GM19023 (cell line): Measurements from ENCODE around the gene MYH7B.

Experiments used
- ATAC-seq: cut with Tn5 transposase; IDR thresholded peaks from one replicate; pipeline ENCODE4 v1.9.1; 2021; ENCODE audit warnings: mild to moderate bottlenecking, moderate library complexity; ENCODE audit not compliant: unreplicated experiment

Gene MYH7B

DNA sequence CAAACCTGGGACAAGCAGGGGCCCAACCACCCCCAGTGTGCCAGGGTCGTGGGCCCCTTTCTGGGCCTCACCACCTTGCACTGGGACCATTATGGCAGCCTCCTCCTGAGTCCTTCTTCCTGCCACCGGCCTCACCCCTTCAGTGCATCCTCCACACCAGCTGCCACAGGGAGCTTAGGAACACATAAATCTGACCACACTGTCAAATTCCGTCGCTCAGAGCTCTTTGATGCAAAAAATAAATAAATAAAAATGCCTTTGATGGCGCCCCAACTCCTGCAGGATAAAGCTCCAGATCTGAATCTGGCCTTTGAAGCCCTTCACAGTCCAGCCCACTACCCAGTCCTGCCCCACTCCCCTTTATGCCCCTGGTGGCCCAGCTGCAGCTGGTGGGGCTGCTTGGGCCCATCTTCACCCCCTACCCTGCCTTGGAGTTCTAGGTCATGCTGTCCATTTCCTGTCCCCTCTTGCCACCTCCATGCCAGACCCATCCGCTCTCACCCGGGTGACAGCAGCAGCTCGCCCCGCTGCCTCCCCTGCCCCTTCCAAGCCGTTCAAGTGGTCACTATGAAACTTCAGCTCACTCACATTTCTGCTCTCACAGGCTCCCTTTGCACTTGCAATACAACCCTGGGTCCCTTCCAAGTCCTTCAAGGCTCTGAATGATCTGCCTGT lies 16.0 kb downstream of the MYH7B start:
- ATAC-seq = no peak

DNA sequence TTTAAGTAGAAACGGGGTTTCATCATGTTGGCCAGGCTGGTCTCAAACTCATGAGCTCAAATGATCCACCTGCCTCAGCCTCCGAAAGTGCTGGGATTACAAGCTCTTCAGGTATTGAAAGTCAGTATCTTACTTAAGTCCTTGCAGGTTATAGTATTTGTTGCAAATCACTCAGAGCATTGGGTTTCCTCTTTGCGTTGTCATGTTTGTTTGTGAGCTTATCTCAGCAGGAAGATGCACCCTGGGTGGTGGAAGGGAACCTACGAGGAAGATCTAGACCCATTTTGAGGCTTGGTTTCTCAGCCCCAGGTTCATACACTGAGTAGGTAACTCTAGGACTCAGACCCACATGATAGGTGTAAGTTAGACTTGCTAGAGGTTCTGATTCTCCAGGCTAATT lies 18.6 kb downstream of the MYH7B start:
- ATAC-seq = no peak

DNA sequence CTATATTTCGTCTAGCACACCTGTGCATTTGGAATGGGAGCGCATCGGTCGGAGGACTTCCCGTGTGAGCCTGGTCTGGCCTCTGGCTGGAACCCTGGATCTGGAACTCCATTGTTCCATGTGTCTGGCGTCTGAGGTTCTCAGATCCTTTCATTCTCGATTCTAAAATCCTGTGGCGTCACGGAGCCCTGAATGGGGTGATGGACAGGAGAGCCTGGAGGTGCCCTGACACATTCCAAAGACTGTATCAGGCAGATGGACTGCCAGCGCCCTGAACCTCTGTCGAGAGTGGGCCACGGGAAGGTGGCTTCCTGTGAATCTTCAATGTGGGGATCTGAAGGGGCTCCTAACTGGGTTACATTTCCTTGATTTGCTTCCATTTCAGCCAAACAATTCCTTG lies 20.6 kb downstream of the MYH7B start:
- ATAC-seq = no peak

DNA sequence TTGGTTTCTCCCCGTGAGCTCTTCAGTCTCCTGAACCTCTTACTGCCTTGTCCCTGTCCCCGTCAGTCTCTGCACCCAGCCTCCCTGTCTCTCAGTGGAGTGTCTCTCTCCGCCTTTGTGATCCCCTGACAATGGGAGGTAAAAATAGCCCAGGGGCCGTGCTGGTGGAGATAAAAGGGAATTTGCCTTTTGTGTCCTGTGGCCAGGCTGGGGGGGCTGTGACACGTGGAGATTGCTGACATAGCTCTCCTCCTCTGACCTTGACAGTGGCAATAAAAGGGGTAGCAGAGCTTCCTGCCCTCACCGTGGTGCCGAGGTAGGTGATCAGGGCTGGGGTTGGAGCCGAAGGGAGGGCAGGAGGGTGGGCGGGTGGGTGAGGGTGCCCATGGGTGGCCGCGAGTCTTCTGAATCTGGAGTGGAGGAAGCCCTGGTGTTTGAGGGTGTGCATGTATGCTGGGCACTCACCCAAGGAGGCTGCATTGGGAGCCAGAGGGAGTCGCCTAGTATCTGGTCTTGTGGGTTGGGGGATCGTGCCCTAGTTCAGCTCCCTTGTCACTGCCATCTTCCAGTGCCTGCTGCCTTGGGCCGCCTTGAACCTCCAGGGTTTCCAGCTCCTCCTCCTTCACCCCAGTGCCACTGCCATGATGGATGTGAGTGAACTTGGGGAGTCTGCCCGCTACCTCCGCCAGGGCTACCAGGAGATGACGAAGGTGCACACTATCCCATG lies 21.9 kb downstream of the MYH7B start:
- no peak for ATAC-seq

DNA sequence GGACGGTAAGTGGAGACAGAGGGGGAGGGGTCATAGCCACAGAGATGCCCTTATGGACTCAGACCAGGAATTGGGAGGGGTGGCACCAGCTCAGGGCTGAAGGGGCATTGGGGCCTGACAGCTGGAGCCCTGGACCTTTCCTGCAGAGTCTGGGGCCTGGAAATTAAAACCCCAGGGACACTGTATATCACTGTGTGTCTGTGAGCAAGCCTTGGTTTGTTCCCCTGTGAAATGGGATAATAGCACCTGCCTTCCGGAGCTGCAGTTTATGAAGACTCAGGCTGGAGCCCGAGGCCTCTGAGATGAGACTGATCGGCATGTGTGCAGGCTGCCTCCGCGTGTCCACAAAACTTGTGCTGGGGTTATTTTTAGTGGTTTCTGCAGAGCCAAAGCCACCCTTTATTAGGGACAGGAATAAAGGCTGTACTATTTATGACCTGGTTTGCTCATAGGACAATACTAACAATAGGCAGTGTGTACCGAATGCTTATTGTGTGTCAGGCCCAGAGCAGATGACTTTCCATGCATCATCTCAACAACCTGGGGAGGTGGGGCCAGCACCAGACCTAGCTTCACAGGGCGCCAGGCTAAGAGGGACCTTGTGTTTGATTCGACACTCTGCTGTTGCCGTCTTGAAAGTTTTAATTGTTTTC lies 22.6 kb downstream of the MYH7B start:
- ATAC-seq = no peak

DNA sequence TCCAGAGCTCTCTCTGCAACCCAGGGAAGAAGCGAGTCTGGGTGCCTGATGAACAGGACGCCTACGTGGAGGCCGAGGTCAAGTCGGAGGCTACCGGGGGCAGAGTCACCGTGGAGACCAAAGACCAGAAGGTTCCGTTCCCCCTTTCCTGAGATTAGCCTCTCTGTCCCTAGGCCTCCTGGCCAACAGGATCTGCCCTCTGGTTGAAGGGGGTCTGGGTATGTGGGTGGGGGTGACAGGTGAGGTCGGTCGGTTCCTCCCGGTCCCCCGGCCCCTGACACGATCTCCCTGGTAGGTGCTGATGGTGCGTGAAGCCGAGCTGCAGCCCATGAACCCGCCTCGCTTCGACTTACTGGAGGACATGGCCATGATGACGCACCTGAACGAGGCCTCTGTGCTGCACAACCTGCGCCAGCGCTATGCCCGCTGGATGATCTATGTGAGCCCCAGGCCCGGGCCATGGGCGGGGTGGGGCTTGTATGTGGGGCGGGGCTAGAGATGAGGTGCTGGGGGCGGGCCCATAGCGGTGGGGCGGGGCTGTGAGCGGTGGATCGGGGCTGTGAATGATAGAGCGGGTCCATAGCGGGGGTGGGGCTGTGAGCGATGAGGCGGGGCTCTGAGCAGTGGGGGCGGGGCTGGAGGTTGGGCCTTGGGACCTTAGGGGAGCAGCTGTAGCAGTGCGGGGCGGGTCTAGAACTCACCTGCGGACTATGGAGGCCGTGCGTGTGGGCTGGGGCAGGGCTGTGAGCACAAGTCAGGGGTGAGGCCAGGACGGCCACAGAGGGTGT lies 23.9 kb downstream of the MYH7B start:
- ATAC-seq = no peak

DNA sequence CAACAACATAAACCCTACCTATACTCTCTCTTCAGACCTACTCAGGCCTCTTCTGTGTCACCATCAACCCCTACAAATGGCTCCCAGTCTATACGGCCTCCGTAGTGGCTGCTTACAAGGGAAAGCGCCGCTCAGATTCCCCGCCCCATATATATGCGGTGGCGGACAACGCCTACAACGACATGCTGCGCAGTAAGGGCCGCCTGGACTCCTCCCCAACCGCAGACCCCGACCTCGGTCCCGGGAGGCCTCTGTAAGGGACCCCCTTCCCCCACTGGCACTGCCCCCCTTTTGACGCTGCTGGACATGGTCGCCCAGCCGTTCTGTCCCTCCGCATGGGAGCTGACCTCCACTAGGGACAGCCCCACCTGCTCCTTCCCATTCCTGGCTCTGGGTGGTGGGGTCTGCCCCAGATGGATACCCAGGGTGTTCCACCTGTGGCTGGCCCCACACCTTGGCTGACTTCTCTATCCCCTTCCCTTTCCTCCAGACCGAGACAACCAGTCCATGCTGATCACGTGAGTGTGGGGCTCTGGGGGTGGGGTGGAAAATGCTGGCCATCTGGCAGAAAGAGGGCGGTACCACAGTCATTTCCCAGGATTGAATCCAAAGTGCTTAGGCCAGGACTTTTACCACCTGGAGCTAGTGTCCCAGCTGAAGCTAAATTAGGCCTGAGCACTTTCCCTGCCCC lies 25.0 kb downstream of the MYH7B start:
- ATAC-seq = no peak

DNA sequence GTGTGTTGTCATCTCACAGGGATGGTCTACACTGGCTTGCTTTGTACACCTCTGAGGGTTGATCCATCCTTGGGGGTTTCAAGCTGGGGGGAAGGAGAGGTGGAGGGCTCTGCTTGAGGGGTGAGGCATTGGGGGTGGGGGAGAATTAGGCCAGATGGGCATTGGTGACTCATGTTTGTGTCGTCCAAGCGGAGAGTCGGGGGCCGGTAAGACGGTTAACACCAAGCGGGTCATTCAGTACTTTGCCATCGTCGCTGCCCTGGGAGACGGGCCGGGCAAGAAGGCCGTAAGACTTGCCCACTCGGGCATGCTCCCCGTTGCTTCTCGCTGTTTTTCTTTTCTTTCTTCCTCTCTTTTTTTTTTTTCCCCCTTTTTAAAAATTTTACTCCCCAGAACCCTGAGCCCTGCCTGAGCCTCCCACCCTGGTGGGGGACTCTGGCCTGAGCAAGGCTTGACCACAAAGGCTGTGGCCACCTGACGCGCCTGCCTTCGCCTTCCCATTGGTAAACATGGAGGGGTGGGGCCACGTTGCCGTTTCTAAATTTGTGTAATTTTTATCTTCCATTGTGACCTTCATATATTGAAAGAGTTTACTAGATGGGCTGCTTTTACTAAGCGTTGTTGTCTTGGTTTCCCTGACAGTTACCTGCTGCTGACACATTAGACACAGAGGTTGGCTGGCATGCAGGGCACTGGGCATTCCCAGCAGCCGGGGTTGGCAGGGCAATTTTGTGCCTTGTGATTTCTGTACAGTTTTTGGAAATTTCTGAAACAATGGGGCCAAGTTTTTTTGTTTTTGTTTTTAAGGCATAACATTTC lies 26.8 kb downstream of the MYH7B start:
- ATAC-seq = no peak

DNA sequence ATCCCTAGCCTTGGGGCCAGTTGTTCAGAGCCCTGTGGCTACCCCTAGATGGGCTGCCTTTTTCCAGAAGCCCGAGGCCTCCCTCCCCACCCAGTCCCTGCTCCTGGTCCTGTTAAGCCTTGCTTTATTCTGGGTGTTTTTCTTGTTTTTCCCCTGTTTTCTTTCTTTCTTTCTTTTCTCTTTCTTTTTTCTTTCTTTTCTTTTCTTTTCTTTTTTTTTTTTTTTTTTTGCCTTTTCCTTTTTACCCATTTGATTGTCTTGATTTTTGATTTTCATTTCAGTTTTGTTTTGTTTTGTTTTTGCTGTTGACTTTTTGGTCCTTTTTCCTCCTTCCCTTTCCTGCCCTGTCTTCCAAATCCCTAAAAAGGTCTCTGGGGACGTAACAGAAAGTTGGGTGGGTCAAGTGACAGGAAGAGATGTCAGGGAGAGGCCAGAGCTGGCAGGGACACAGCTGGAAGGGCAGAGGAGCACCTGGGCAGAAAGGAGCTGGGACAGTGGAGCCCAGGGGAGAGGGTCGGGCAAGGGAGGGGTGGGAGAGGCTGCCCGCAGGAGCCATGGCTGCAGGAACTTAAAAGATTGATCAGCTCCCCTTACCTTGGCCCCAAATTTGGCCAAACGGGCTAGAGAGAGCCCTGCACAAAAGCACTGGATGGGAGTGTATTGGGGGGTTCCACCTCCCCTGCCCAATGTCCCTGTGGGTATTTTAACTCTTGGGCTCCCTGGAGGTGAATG lies 27.6 kb downstream of the MYH7B start:
- no peak for ATAC-seq

DNA sequence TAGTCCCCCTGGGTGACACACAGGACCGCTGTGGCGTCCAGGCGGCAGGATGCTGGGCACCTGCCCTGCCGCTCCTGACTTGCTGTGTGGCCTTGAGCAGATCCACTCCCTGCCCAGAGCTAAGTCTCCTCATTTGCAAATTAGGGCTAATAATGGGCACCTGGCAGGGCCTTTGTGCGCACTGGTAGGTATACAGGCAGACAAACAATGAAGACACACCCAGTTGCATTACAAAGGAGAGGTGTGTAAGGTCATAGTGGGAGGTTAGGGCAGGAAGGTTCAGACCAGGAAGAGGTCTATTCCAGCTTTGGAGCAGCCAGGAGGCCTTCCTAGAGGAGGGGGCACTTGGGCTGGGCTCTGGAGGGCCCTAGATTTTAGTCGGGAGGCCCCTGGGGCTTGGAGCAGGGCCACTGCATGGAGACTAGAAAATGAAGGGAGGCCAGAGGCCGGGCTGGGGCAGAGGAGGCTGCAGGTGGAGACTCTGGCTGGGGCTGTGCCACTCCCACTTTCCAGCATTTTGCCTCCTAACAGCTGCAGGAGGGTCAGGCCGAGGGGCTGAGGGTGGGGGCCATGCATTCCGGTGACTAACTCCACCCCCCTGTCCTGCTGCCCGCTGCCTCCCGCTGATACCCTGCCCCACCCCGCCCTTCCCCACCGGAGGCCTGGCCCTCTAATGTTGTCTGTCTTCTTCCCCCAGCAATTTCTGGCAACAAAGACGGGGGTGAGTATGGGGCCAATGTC lies 28.5 kb downstream of the MYH7B start:
- no peak for ATAC-seq

DNA sequence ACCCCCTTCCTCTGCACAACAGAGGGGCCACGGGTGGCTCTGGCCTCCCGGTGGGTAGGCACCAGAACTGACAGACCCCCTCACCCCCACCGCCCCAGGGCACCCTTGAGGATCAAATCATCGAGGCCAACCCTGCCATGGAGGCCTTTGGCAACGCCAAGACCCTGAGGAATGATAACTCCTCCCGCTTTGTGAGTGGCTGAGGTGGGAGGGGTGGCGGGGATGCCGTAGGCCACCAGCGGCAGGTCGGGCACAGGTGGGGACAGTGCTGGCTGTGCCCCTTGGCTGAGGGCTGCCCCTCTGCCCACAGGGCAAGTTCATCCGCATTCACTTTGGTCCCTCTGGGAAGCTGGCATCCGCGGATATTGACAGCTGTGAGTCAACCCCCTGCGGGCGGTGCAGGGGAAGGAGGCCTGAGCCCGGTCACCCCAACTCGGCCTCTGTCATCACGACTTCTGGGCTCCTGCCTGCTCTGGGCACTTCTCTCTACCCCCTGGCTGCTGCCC lies 29.1 kb downstream of the MYH7B start:
- ATAC-seq = no peak

DNA sequence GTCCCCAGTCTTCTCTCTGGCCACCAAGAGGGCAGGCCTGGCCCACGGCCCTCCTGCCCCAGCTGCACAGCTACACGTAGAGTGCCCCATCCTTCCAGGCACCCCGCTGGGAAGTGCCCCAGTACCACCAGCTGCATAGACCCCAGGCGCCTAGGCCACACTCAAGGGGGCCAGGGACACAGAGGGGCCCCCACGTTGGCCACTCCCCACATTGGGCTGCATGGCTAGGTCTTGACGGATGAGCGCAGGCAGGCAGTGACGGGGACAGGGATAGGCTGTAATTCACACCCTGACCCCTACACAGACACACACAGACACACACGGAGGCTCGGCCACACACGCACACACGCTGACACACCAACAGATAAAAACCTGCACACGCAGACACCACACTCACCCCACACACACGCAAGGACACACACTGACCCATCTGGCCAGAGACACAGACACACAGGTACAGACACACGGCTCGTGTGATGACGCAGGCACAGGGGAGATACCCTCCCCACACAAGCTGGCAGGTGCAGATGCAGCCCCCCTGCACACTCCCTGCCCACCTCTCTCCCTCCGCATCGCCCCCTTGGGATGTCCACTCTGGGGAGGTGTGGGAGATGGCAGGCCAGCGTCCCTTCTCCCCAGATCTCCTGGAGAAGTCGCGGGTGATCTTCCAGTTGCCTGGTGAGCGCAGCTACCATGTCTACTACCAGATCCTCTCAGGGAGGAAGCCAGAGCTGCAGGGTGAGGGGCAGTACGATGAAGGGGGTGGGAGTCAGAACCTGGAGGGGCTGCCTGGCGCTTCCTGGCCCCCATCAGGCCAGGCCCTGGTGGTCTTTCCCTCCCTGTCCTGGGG lies 30.0 kb downstream of the MYH7B start:
- ATAC-seq = no peak

DNA sequence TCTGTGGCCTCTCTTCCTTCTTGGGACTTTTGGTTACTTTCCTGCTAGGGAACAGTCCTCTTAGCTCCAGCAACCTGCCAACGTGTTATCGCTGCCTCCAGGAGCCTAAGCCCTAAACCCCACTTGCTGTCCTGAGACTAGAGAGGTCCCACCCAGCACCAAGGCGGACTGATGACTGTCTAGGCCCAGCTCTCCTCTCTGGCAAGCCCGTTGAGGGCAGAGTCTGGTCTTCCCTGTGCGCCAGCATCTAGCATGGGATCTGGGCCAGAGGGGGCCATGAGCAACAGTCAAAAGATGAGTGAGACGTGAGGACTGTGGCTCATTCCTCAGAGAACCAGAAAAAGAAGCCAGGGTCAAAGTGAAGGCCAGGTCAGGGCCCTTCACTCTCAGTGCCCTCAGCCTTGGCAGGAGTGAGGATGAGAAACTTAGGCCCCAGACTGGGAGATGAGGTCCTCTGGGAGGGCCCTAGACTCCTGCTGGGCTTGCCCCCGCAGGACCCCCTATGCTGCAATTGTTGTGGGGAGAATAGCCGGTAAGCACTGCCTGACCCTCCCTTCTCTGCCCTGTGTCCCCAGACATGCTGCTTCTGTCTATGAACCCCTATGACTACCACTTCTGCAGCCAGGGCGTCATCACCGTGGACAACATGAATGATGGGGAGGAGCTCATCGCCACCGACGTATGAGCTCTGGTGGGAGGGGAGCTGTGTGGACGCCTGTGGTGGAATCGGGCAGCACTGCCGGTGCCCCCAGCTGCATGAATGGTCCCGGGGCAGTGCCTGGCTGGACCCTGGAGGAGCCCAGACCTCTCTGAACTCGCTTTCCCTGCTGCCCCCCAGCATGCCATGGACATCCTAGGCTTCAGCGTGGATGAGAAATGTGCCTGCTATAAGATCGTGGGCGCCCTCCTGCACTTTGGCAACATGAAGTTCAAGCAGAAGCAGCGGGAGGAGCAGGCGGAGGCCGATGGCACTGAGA lies 30.9 kb downstream of the MYH7B start:
- ATAC-seq = no peak

DNA sequence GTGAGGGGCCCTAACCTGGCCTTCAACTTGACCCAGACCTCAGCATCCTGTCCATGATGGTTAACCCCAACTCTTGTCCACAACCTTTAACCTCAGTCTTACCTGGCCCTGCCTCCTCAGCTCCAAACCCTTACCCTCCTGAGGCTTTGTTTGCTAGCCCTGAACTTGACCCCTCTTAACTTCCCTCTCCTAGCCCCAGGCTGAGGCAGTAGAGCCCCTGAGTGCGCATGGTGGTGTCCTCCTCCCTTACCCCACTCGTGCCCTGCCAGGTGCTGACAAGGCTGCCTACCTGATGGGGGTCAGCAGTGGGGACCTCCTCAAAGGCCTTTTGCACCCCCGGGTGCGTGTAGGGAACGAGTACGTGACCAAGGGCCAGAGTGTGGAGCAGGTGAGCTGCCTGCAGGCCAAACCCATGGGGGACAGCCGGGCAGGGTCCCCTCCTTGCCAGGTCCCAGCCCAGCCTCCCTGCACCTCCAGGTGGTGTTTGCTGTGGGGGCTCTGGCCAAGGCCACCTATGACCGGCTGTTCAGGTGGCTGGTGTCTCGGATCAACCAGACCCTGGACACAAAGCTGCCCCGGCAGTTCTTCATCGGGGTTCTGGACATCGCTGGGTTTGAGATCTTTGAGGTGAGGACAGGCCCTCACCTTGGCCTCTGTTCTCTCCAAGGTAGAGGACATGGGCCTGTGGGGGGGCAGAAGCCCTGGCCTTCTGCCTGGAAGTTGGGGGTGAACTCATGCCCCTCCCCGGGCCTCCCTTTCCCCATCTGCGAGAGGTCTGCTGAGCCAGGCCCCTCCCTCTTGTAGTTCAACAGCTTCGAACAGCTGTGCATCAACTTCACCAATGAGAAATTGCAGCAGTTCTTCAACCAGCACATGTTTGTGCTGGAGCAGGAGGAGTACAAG lies 31.9 kb downstream of the MYH7B start:
- no peak for ATAC-seq

DNA sequence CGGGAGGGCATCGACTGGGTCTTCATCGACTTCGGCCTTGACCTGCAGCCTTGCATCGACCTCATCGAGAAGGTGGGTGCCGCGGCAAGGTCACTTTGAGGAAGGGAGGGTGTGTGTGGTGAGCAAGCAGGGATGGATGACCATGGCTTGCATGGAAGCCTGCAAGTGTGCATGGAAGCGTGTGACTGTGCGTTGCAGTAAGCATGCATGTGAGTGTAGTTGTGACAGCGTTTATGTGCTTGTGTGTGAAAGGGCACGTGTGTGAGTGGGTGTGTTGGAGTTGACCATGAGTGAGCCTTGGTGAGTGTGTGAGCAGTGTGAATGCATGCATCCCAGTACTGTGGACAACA lies 32.5 kb downstream of the MYH7B start:
- ATAC-seq = no peak
